NCI-H187 (cell line): ENCODE results near the gene CAMTA1.

Experiments
- DNase-seq, 2 experiments: peaks; one replicate each; lab custom pipeline; 2025; lab: John Stamatoyannopoulos, UW

CAMTA1 gene

GRCh38 chr1:7432102-7432899 lies 647.0 kb downstream of the CAMTA1 start:
- peak; percentile 34 to 58 for DNase-seq

DNA sequence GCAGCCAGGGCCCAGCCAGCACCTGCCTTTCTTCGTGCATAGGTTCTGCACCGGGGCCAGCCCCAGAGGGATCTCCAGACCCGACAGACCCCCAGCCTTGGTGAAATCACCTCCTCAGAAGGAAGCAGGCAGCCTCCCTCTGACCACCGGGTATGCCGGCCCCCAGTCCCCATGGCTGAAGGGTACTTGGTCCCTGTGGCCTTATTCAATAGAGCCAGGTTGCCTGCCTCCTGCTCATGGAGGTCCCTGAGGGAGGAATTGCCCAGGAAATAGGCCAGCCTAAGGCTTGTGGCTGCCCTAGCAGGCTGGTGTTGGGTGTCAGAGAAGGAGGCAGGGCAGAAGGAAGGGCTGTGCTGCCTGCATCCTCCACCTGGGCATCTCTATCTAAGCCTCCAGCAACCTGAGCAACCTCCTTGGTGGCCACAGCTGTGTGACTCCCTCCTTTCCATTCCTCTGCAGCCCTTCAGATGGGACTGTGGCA lies 647.7 kb downstream of the CAMTA1 start:
- peak in 1 of 2 experiments; percentile 58 for DNase-seq

DNA sequence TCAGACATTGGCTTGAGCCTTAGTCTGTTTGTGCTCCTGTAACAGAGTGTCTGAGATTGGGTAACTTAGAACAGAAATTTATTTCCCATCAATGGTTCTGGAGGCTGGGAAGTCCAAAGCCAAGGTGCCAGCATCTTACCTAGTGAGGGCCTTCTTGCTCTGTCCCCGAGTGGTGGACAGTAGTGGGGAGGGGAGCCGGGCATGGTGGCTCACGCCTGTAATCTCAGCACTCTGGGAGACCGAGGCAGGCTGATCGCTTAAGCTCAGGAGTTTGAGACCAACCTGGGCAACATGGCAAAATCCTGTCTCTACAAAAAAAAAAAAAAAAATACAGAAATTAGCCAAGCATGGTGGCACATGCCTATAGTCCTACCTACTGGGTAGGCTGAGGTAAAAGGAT lies 649.3 kb downstream of the CAMTA1 start:
- no peak for DNase-seq

DNA sequence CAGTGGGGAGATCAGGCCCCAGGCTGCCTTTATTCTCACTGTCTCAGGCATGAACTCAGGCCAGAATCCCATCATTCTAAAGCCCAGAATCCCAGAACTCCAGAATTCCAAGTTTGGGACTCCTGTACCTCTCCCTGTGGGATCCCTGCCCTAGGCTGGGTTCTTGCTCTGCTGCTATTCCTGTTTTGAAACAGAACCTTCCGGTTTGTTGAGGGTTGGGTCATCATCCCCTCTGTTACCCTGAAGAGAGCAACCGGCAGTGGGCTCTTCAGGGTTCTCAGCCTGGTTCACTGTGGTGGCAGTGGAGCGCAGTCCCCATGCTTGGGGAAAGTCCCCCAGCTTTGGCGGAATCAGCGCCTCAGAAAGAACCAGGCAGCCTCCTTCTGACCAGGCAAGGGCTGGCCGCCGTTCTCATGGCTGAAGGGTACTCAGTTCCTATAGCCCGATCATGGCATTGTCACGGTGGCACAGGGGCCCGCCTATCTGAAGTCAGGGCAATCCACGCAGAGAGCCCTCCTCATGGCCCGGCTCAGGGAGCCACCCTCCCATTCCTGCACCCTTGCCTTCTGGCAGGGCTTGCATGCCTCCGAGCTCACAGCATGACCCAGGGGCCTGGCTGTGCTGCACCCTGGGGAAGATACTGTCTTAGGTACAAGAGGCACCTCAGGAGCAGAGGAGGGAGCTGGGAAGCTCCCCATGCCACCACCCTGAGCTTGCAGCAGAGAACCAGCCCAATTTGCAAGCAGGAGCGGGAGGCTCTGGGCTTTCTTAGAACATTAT lies 650.2 kb downstream of the CAMTA1 start:
- DNase-seq: no peak

- DNase-seq: no peak
Observed at GRCh38 chr1:7436056-7437005, 651.1 kb downstream of the CAMTA1 start.

DNA sequence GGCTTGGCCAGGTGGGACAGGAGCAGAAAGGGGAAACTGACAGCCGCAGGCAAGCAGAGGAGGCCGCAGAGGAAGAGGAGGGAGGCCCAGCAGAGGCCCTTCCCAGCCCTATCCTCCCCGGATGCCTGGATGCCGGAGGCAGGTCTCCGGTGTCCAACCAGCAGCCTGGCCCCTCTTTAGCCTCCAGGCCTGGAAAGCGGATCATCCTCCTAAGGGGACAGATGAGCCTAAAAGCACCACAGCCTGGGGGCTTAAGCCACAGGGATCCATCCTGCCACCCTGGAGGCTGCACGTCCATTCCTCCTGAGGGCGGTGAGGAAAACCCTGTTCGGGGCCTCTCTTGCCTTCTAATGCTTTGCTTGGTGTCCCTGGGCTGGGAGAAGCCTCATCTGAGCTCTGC lies 651.8 kb downstream of the CAMTA1 start:
- no peak for DNase-seq

DNA sequence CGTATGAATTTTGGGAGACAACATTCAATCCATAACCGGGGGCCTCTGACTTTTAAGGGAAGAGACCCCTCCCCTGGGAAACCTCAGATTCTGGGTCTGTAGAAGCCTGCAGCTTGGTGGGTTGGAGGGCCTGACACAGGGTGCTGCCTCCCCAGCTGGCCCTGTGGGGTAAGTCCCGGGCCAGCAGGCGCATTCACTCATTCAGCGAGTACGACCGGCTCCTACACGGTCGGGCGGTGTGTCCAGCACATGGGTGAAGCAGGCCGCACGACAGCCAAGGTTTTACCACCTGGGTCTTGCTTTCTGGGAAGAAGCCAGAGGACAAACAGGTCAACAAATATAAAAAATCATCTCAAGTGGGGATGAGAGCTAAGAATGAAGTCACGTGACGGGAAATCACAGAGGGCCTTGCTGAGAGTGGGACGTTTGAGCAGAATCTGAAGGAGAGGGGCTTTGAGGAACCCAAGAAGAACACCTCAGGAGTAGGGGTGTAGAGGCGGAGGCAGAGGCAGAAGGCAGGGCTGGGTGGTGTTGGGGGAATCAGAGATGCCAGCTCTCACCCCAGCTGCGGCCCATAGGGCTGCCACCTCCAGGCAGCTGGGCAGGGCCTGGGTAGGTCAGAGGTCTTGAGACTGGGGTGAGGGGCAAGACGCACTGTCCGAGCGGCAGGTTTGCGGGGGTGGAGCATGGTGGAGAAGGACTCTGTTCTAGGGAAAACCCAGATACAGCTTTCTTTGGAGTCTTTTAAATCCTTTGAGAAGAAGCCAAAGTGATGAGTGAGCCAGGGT lies 652.5 kb downstream of the CAMTA1 start:
- DNase-seq: no peak

DNA sequence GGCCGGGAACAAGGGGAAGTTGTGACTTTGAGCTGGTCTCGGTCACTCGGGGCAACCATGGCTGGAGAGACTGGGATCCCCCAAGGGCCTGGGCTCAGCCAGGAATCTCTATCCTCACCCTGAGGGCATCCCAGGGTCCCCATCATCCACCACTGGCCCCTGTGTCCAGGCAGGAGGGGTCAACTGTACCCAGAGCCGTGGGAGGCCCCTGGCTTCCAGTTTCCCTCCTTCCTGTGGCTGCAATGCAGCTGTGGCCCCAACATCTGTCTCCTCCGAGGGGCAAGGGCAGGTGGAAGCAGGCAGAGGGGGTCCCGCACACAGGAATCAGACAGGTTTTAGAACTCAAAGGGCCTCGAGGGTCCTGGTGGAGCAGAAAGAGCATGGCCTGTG lies 653.1 kb downstream of the CAMTA1 start:
- no peak for DNase-seq

DNA sequence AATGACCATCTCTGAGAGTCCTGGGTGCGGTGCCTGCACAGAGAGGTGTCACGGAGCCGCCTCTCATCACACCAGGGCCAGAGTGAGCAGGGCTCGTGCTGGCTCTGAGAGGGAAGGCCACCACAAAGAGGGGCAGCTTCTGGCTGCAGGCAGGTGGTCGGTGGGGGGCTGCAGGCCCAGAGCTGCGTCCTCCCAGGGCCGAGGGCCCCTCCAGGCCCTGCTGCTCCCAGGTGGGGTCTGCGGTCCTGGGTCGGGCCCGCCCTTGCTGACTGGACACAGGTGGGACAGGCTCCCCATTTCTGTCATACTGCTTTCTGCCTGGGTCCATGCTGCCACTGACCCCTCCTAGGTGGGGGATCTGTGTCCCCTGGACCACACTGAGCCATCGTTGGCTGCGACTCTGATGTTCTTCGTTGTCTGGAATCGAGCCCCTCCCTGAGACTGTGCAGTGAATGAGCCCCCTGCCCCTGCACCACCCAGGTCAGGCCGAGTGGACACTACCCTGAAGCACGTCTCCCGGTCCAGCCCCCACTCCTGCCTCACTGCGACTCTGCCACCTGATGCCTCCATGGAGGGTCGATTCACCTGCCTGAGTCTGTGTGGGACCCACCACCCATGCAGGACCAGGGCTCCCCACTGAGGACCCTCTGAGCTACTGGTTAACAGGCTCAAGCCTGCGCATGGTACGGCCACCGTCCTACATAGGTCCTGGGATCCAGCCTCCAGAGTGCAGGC lies 653.8 kb downstream of the CAMTA1 start:
- DNase-seq: no peak

DNA sequence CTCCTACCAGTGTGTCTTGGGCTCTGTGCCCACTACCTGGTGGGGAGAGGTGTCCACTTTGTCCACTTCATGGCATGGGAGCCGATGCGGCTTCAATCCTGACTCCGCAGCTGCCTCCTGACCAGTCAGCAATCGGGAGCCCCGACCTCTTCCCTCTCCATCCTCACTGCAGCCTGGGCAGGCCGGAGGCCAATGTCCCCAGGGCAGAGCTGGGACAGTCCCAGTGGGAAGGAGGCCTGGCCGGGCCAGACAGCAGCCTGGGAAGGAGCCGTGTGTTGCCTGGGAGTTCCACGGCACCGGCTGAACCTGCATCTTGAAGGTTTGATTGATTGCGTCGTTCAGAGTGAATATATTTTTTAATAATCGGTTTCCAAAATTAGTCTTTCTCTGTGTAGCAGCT lies 654.9 kb downstream of the CAMTA1 start:
- no peak for DNase-seq

GRCh38 chr1:7441143-7441841 lies 656.0 kb downstream of the CAMTA1 start:
- DNase-seq: no peak

DNA sequence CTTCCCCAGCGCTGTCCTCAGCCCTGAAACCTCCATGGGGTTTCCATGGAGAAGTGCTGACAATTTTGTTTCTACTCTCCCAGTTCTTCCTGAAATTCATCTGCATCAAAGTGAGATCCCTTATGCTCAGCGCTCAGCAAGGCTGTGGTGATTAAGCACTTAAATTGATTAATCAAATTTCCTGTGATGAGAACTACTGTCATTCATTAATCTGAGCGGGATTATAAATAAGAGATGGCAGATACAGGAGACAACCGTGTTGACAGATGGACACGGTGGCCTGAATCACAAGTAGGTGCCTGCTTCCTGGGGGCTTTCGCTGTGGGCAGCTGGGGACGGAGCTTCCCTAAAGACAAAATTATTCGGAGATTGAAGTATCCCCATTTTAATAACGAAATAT lies 656.8 kb downstream of the CAMTA1 start:
- DNase-seq: no peak

DNA sequence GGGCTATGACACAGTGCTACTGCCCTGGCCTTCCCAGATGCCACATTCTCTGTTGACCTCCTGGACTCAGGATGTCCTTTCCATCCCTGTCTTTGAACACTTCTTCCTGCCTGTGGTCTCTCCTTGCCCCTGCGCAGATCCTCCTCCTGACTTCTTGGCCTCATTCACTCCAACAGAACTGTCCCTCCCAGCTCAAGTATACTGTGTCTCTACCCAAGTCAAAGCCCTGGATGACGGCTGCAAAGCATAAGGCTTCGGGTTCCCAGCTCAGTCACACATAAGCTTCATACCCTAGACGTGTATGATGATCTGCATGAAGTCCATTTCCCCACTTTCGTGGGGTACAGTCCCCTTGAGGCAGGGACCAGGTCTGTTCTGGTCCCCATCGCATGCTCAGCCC lies 657.7 kb downstream of the CAMTA1 start:
- DNase-seq: no peak

DNA sequence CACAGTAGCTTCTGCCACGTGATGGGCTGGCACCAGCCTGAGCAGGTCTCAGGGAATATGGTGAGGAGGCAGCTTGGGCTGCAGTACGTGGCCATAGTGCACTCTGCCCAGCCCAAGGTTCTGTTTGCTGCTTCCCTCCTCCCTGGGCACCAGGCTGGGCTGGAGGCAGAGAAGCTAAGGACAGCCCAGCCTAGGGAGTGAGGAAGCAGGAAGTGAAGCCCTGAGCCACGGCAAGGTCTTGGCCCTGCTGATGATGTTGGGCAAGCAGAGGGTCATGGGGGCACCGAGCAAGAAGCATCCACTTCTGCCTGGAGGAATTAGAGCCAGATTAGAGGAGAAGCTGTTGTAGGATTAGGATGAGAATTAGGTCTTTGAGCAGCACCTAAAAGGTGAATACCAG lies 659.1 kb downstream of the CAMTA1 start:
- no peak for DNase-seq

GRCh38 chr1:7447093-7447492 lies 661.8 kb downstream of the CAMTA1 start:
- DNase-seq: peak; percentile 49 to 79

GRCh38 chr1:7447736-7448135 lies 662.5 kb downstream of the CAMTA1 start:
- peak in 1 of 2 experiments; percentile 26 for DNase-seq

- DNase-seq: no peak
Observed at GRCh38 chr1:7448986-7449385, 663.7 kb downstream of the CAMTA1 start.

DNA sequence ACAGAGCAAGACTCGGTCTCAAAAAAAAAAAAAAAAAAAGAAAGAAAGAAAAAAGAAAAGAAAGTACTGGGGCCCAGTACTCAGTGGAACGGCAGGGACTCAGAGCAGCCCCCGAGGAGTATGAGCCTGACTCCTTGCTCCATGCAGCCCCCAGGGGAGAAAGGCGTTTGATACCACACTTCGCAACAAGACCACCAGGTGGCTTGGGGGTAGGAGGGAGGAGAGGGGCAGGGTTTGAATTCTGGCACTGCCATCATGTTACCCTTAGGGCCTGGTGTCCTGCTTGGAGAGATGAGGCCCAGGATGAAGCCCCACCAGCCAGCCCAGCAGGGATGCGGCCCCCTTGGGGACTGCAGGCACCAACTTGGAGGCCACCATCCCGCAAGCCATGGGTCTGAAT lies 664.5 kb downstream of the CAMTA1 start:
- no peak for DNase-seq

DNA sequence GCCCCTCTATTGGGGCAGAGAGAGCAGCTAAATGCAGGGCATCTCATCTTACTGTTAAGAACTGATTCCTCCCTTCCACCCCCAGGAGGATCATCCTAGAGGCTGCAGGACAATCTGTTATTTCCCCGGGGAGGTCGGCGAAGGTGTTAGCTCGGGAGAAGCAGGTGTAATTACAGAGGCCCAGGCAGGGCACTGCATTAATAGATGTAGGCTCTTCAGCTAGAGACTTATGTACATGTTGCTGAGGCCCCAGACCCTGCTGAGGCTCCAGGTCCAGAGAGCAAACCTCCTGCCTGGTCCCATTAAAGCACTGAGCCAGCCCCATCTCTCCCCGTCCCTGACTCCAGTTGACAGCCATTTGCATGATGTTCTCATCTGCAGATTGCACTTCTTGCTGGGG lies 665.6 kb downstream of the CAMTA1 start:
- peak in 1 of 2 experiments; percentile 26 for DNase-seq

DNA sequence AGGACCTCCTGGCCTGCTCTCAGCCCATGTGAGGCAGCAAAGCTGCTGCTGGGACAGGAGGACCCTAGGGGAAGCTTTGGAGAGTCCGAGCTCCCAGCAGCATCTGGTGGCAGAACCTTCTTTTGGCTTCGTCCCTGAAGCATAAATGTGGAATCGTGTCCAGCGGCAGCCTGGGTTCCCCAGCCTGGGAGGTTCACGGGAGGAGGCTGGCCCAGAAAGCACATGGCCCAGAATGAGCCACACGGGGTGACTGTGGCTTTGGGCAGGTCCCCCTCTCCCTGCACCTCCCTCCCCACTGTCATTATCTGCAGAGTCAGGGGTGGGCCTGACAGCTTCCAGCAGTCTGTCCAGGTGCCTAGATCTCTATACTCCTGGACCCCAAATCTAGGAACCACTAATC lies 667.8 kb downstream of the CAMTA1 start:
- DNase-seq: no peak
